ENCODE results near the gene ARF6. TPM values are rescaled to one million over a fixed set of nuclear protein-coding genes. Genes with fewer than 3 reads are reported as not detected.

ARF6 gene
- total RNA-seq, 1 experiment from 2014 or later, result 88.8 TPM

DNA sequence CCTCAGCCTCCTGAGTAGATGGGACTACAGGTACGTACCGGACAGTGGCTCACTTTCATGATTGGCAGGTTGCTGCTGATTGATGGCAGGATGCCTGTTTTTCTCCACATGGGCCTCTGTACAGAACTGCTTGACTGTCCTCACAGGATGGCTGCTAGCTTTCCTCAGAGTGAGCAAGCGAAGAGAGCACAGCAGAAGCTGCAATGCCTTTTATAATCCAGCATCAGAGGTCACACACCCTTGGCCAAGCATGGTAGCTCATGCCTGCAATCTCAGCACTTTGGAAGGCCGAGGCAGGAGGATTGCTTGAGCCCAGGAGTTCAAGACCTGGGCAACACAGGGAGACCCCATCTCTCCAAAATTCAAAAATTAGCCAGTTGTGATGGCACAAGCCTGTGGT is 31.0 kb downstream of the ARF6 start:
- ChIA-PET RAD21 (ENCODE audit: low non-redundant PET in 1 of 2, low total read pairs in 2 of 2, uncharacterized antibody in 2 of 2, unreplicated experiment in 2 of 2) (no interaction called here), POLR2A (no interaction called here), CTCF (no interaction called here)
- H3K27ac ChIP-seq (ENCODE audit: low read depth, low read length), result no peak overlapping the region
- TF ChIP-seq CBX3 (IDR thresholded peaks at IDR 0.05; ENCODE audit: low read depth) (no peak), EZH2 (IDR thresholded peaks at IDR 0.05) (no peak), ZFX (IDR thresholded peaks at IDR 0.05) (no peak), SP1 (IDR thresholded peaks at IDR 0.05; ENCODE audit: low read depth) (no peak), EGR1 (IDR thresholded peaks at IDR 0.05; ENCODE audit: low read depth) (no peak), ZNF274 (IDR thresholded peaks at IDR 0.05; ENCODE audit: low read depth, low read length) (no peak), RAD21 (IDR thresholded peaks at IDR 0.05; ENCODE audit: low read depth) (no peak)
- no TSS peak for BruUV-seq (replicated peaks)
- no peak for ATAC-seq
- H2AFZ ChIP-seq (ENCODE audit: low read depth, low read length, poor library complexity, severe bottlenecking), result no peak overlapping the region
- no peaks in the 10 kb centered on the region for H3K9me3 ChIP-seq (ENCODE audit: control insufficient read depth in 1 of 2, insufficient read depth in 1 of 2, low read depth in 1 of 2, low read length in 2 of 2)
- H4K20me1 ChIP-seq (ENCODE audit: insufficient read depth), result no peaks in the 10 kb centered on the region
- no peak for DNase-seq (ENCODE audit: low read depth, low spot score)
- intact Hi-C loops (cut with micrococcal nuclease), result no loop called here
- no peak overlapping the region for H3K4me2 ChIP-seq (ENCODE audit: low read length)
- no peaks in the 10 kb centered on the region for H3K79me2 ChIP-seq (ENCODE audit: insufficient read depth, low read length)
- H3K27me3 ChIP-seq (ENCODE audit: insufficient read depth, low read length), result no peaks in the 10 kb centered on the region
- no peaks in the 10 kb centered on the region for H3K36me3 ChIP-seq (ENCODE audit: control insufficient read depth in 1 of 2, insufficient read depth in 2 of 2, low read length in 2 of 2)
- no peak overlapping the region for H3K9ac ChIP-seq (ENCODE audit: low read length)
- H3K4me1 ChIP-seq (ENCODE audit: control insufficient read depth in 1 of 2, insufficient read depth in 2 of 2, low read length in 2 of 2), result no peaks in the 10 kb centered on the region
- no peaks in the 10 kb centered on the region for H3K9me2 ChIP-seq (ENCODE audit: insufficient read depth)
- H3K4me3 ChIP-seq (replicated peaks in 1 of 2; ENCODE audit: low read depth in 1 of 2, low read length in 2 of 2), result no peak overlapping the region

DNA sequence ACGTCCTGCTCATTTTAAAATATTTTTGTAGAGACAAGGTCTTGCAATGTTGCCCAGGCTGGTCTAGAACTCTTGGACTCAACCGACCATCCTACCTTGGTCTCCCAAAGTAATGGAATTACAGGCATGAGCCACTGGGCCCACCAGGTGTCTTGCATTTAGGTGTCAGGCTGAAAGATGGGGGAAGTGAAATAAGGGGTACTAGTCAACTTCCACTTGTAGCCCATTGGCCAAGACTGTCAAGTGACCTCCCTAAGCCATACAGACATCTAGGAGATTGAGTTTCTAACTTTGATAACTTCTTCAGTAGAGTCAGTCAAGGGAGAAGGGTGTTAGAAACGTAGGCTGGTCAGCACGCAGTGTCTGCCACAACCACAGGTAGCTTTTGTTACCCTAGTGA is 32.0 kb downstream of the ARF6 start:
- no TSS peak for BruUV-seq (replicated peaks)
- DNase-seq (ENCODE audit: low read depth, low spot score), result no peak
- no peak for ATAC-seq
- Histone ChIP-seq H3K27me3 (ENCODE audit: insufficient read depth, low read length) (no peaks in the 10 kb centered on the region), H3K79me2 (ENCODE audit: insufficient read depth, low read length) (no peaks in the 10 kb centered on the region), H3K4me2 (ENCODE audit: low read length) (no peak overlapping the region), H3K9me3 (ENCODE audit: control insufficient read depth in 1 of 2, insufficient read depth in 1 of 2, low read depth in 1 of 2, low read length in 2 of 2) (no peaks in the 10 kb centered on the region), H4K20me1 (ENCODE audit: insufficient read depth) (no peaks in the 10 kb centered on the region), H2AFZ (ENCODE audit: low read depth, low read length, poor library complexity, severe bottlenecking) (no peak overlapping the region), H3K9ac (ENCODE audit: low read length) (no peak overlapping the region), H3K27ac (ENCODE audit: low read depth, low read length) (no peak overlapping the region), H3K4me1 (ENCODE audit: control insufficient read depth in 1 of 2, insufficient read depth in 2 of 2, low read length in 2 of 2) (peaks cover 0 to 7% of the 10 kb centered on the region in 2 experiments; a peak in 3 of 4 replicates), H3K36me3 (ENCODE audit: control insufficient read depth in 1 of 2, insufficient read depth in 2 of 2, low read length in 2 of 2) (no peaks in the 10 kb centered on the region), H3K9me2 (ENCODE audit: insufficient read depth) (no peaks in the 10 kb centered on the region), H3K4me3 (replicated peaks in 1 of 2; ENCODE audit: low read depth in 1 of 2, low read length in 2 of 2) (no peak overlapping the region)
- intact Hi-C loops (cut with micrococcal nuclease), result no loop called here
- ChIA-PET CTCF (no interaction called here), POLR2A (no interaction called here), RAD21 (ENCODE audit: low non-redundant PET in 1 of 2, low total read pairs in 2 of 2, uncharacterized antibody in 2 of 2, unreplicated experiment in 2 of 2) (no interaction called here)
- TF ChIP-seq RAD21 (IDR thresholded peaks at IDR 0.05; ENCODE audit: low read depth) (no peak), EGR1 (IDR thresholded peaks at IDR 0.05; ENCODE audit: low read depth) (no peak), JUND (IDR thresholded peaks at IDR 0.05) (no peak), EZH2 (IDR thresholded peaks at IDR 0.05) (no peak)

Data from HCT116 (cell line).